SU-DHL-6 (cell line): ENCODE results near the gene CD1E.

ENCODE experiments used
- CTCF ChIP-seq: fragments of 200-600 bp; sonication (generic); IDR thresholded peaks from one replicate; pipeline ENCODE4 v1.5.1; 2017; ENCODE audit warnings: antibody characterized with exemption, mild to moderate bottlenecking, low read length, moderate library complexity; ENCODE audit not compliant: insufficient read depth, poor library complexity, severe bottlenecking
- EZH2phosphoT487 ChIP-seq: fragments of 200-600 bp; sonication (generic), shearing (Covaris generic); conservative IDR thresholded peaks from 2 replicates; pipeline ENCODE4 v1.6.1; 2018; ENCODE audit warnings: mild to moderate bottlenecking, antibody characterized with exemption, low read length, moderate library complexity, mixed read lengths

- TF ChIP-seq CTCF: no peak
- TF ChIP-seq EZH2phosphoT487: no peak
These were observed 19.0 kb upstream of the CD1E start for GRCh38 chr1:158334526-158335212.
